GM19467 (cell line): ENCODE results near the gene CCL25.

ENCODE experiments used
- ATAC-seq: cut with Tn5 transposase; IDR thresholded peaks from one replicate; pipeline ENCODE4 v1.9.1; 2021; ENCODE audit warnings: mild to moderate bottlenecking, moderate library complexity; ENCODE audit not compliant: unreplicated experiment

The CCL25 gene

GRCh38 chr19:8044018-8044417 lies 8.5 kb upstream of the CCL25 start:
- no peak for ATAC-seq

- ATAC-seq, result no peak
Measured at GRCh38 chr19:8045872-8046568, 6.5 kb upstream of the CCL25 start.

- no peak for ATAC-seq
Measured at GRCh38 chr19:8046569-8047165, 5.9 kb upstream of the CCL25 start.

GRCh38 chr19:8050274-8051096 lies 2.1 kb upstream of the CCL25 start:
- ATAC-seq, result peak; percentile 77

GRCh38 chr19:8054169-8054568 lies 1.6 kb downstream of the CCL25 start:
- no peak for ATAC-seq

- ATAC-seq, result no peak
Measured at GRCh38 chr19:8056533-8056932, 4.0 kb downstream of the CCL25 start.

- no peak for ATAC-seq
Measured at GRCh38 chr19:8057545-8058270, 5.1 kb downstream of the CCL25 start.

GRCh38 chr19:8064911-8065874 lies 12.6 kb downstream of the CCL25 start:
- ATAC-seq, result no peak

GRCh38 chr19:8065875-8066261 lies 13.3 kb downstream of the CCL25 start:
- no peak for ATAC-seq

GRCh38 chr19:8069096-8069973 lies 16.8 kb downstream of the CCL25 start:
- ATAC-seq, result no peak

GRCh38 chr19:8071912-8072311 lies 19.4 kb downstream of the CCL25 start:
- ATAC-seq, result no peak

- ATAC-seq, result no peak
Measured at GRCh38 chr19:8074501-8074900, 21.9 kb downstream of the CCL25 start.

- no peak for ATAC-seq
Measured at GRCh38 chr19:8075158-8076074, 22.9 kb downstream of the CCL25 start.

GRCh38 chr19:8079988-8080387 lies 27.4 kb downstream of the CCL25 start:
- ATAC-seq, result no peak

GRCh38 chr19:8080832-8081231 lies 28.3 kb downstream of the CCL25 start:
- no peak for ATAC-seq

GRCh38 chr19:8081569-8082550 lies 29.3 kb downstream of the CCL25 start:
- no peak for ATAC-seq

GRCh38 chr19:8083141-8083540 lies 30.6 kb downstream of the CCL25 start:
- ATAC-seq, result no peak
